Measurements from ENCODE around the gene RBMS3. TPM values are rescaled to one million over a fixed set of nuclear protein-coding genes. Genes with fewer than 3 reads are reported as not detected.

The RBMS3 gene
- total RNA-seq, 1 donor from 2014 or later, result 70.0 TPM

DNA sequence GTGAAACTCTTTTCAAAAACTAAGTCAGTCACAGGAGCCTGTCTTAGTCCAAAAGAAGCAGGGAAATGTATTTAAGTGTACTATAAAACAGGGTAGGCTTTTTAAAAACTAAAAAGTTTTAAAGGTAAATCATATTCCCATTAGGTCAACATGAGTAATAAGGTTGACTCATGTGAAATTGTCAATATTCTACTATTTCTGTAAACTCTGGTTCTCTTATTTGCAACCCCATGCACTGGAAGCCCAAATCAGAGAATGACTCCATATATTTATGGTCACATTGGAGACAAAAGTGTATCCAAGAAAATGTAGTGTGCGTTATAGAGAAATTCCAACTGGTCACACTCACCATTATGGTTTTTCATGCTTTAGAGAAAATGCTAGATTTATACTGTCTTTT, 725.2 kb downstream of the RBMS3 start:
- Histone ChIP-seq H3K27me3 (no peaks in the 10 kb centered on the region), H3K36me3 (no peaks in the 10 kb centered on the region), H3K4me1 (no peaks in the 10 kb centered on the region), H3K27ac (no peak overlapping the region), H3K9me3 (no peaks in the 10 kb centered on the region), H3K4me3 (no peak overlapping the region)
- intact Hi-C loops (cut with DNase I), result no loop called here
- TF ChIP-seq POLR2A (IDR thresholded peaks at IDR 0.05) (no peak), POLR2AphosphoS5 (IDR thresholded peaks at IDR 0.05; ENCODE audit: insufficient read depth in 1 of 2, low read depth in 1 of 2) (no peak)
- TF ChIP-seq, protein P1, sequence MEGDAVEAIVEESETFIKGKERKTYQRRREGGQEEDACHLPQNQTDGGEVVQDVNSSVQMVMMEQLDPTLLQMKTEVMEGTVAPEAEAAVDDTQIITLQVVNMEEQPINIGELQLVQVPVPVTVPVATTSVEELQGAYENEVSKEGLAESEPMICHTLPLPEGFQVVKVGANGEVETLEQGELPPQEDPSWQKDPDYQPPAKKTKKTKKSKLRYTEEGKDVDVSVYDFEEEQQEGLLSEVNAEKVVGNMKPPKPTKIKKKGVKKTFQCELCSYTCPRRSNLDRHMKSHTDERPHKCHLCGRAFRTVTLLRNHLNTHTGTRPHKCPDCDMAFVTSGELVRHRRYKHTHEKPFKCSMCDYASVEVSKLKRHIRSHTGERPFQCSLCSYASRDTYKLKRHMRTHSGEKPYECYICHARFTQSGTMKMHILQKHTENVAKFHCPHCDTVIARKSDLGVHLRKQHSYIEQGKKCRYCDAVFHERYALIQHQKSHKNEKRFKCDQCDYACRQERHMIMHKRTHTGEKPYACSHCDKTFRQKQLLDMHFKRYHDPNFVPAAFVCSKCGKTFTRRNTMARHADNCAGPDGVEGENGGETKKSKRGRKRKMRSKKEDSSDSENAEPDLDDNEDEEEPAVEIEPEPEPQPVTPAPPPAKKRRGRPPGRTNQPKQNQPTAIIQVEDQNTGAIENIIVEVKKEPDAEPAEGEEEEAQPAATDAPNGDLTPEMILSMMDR (IDR thresholded peaks at IDR 0.05), result no peak
- DNase-seq (ENCODE audit: extremely low spot score in 2 of 2), result no peak

DNA sequence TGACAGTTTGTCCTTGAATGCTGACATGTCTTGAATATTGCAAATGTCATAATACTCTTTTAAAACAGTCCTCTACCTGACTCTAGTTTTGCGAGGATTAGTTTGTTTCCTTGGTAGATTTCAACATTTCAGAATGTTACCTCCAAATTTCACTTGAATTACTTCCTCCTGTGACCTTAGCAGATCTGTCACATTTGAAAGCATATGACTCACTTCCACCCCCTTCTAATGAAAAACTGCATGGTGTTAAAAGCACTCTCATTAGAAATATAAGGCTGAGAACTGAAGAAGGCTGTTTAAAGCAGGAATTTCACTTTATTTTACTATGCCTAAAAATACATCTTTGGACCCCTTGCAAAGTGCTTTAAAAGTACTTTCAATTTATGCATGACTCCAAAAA, 726.8 kb downstream of the RBMS3 start:
- H3K4me1 ChIP-seq, result no peaks in the 10 kb centered on the region
- no peak overlapping the region for H3K27ac ChIP-seq
- no peaks in the 10 kb centered on the region for H3K9me3 ChIP-seq
- H3K27me3 ChIP-seq, result no peaks in the 10 kb centered on the region
- no peak for DNase-seq (ENCODE audit: extremely low spot score in 2 of 2)
- H3K4me3 ChIP-seq, result no peak overlapping the region
- H3K36me3 ChIP-seq, result no peaks in the 10 kb centered on the region
- TF ChIP-seq, protein P1 (IDR thresholded peaks at IDR 0.05), result no peak
- no peak for TF ChIP-seq POLR2A (IDR thresholded peaks at IDR 0.05)
- no peak for TF ChIP-seq POLR2AphosphoS5 (IDR thresholded peaks at IDR 0.05; ENCODE audit: insufficient read depth in 1 of 2, low read depth in 1 of 2)
- intact Hi-C loops (cut with DNase I), result no loop called here

DNA sequence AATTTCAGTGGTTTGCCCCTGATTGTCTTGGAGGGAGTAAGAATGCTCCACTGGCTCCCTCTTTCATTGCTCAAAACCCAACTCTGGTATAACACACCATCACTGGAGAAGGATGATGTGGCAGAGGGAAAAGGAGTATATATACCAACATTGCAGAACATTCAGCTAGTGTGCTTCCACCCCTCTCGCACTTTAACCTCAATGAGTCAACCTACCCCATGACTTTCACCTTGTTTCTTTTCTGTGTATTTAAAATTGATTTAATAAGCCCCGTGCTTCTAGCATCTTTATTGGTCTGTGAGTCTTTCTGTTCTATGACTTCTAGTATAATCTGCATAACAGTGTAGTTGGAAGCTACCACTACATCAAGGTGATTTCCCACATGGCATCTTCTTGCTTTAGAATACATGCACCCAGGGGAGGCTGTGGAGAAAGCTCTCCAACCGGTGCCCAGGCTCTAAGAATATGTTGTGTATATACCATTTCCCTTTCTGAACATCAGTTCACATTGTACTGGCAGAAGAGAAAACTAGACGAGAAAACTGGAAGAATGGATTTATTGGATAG, 730.4 kb downstream of the RBMS3 start:
- TF ChIP-seq, protein P1 (IDR thresholded peaks at IDR 0.05), result no peak
- TF ChIP-seq POLR2AphosphoS5 (IDR thresholded peaks at IDR 0.05; ENCODE audit: insufficient read depth in 1 of 2, low read depth in 1 of 2) (no peak), POLR2A (IDR thresholded peaks at IDR 0.05) (no peak)
- Histone ChIP-seq H3K9me3 (no peaks in the 10 kb centered on the region), H3K4me3 (no peak overlapping the region), H3K4me1 (no peaks in the 10 kb centered on the region), H3K36me3 (no peaks in the 10 kb centered on the region), H3K27me3 (no peaks in the 10 kb centered on the region), H3K27ac (no peak overlapping the region)
- intact Hi-C loops (cut with DNase I), result no loop called here
- no peak for DNase-seq (ENCODE audit: extremely low spot score in 2 of 2)

DNA sequence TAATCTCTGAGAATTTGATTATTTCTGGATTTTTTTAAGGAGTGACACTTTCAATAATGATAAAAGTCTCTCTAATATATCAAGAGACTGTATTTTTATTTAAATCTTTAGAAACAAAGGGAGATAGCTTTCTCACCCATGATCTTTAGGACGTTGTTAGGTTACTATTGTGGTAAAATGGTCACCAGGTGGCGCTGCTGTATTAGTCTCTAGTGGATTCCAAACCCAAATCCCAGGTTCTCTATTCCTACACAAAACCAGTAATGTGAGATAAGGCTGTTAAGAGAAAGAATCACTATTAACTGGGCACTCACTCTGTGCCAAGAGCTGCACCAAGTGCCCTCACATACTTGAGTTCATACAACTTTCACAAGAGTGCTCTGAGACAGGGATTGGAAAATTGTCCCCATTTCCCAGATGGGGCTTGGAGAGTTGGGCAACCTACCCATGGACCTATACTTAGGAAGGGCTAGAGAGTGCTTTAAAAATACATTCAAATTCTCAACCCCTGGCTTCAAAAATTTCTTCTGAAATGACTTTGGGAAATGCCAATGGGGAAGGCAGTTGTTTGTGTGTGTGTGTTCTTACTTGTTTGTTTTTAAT, 732.2 kb downstream of the RBMS3 start:
- H3K27me3 ChIP-seq, result no peaks in the 10 kb centered on the region
- H3K9me3 ChIP-seq, result no peaks in the 10 kb centered on the region
- no peaks in the 10 kb centered on the region for H3K36me3 ChIP-seq
- DNase-seq (ENCODE audit: extremely low spot score in 2 of 2), result no peak
- no peaks in the 10 kb centered on the region for H3K4me1 ChIP-seq
- intact Hi-C loops (cut with DNase I), result no loop called here
- H3K27ac ChIP-seq, result no peak overlapping the region
- no peak overlapping the region for H3K4me3 ChIP-seq
- TF ChIP-seq, protein P1 (IDR thresholded peaks at IDR 0.05), result peak; percentile 51 to 61 (median 52)
- TF ChIP-seq POLR2A (IDR thresholded peaks at IDR 0.05), result no peak

DNA sequence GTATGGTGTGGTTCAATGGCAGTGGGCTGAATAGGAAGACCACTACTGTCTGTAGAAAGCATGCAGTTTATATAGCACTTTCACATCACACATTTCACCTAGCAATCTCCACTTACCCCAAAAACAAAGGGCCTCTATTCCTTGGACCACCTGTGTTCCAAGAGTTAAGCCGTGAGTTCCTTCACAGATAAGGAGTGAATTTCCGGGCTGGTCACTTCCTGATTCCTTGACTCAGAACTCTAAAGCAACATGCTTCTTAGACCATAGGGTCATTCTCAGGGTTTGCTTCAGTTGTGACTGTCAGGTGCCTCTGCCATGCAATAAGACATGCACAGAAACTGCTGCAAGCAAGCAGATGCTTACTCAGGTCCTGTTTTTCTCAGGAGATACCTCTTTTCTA, 737.0 kb downstream of the RBMS3 start:
- H3K4me1 ChIP-seq, result no peaks in the 10 kb centered on the region
- no peak for DNase-seq (ENCODE audit: extremely low spot score in 2 of 2)
- no peaks in the 10 kb centered on the region for H3K36me3 ChIP-seq
- TF ChIP-seq POLR2AphosphoS5 (IDR thresholded peaks at IDR 0.05; ENCODE audit: insufficient read depth in 1 of 2, low read depth in 1 of 2) (no peak), POLR2A (IDR thresholded peaks at IDR 0.05) (no peak)
- TF ChIP-seq, protein P1 (IDR thresholded peaks at IDR 0.05), result no peak
- intact Hi-C loops (cut with DNase I), result no loop called here
- H3K27me3 ChIP-seq, result no peaks in the 10 kb centered on the region
- H3K27ac ChIP-seq, result no peak overlapping the region
- no peak overlapping the region for H3K4me3 ChIP-seq
- no peaks in the 10 kb centered on the region for H3K9me3 ChIP-seq

Measured in vagina (tissue), 2 donors.